ENCODE measurements around the gene PSMB7. TPM values are rescaled to one million over a fixed set of nuclear protein-coding genes. Genes with fewer than 3 reads are reported as not detected.

The PSMB7 gene
- total and polyA plus RNA-seq, 4 experiments from 2014 or later, result 56.9 to 226 (median 113) TPM

DNA sequence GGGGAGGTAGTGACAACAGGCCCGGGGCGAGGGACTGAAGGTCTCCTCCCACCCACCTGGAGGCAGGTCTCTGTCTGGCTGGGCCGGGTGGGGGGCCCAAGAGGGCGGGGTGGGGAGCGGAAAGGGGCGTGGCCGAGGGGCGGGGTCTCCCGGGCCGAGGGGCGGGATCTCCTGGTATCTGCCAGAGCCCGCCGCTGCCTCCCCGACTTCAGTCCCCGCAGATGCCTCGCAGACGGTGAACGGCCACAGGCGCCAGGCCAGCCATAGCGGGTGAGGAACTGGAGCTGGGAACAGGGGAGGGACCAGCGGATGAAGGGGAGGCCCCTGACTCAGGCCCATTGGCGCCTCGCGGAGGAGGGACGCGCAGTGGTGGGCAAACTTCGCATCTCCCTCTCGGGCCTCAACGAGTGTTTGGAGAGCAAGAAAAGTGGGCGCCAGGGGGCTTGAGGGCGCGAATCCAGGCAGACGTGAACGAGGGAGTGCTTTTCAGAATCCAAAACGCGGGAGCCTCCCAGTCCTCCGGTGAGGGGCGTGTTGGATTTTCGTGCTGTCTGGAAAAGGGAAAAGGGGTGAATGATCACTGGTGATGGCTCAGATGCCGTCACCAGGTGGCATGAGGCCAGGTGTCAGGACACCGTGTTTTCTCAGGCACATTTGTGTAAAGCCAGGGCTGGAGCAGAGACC, 35.1 kb upstream of the PSMB7 start, which contains the start of gene ADGRD2:
ADGRD2 (plus strand) TSS at position 211 of the 684 bp plus-strand sequence. CDS start 1,216 bp downstream, outside the sequence.
- Mint-ChIP-seq H3K4me3 (peak within 1 kb of the TSS in 1 of 8 donors; percentile 13), H3K27me3 (peaks cover 19 to 23% of the 10 kb centered on the region in 2 donors)

DNA sequence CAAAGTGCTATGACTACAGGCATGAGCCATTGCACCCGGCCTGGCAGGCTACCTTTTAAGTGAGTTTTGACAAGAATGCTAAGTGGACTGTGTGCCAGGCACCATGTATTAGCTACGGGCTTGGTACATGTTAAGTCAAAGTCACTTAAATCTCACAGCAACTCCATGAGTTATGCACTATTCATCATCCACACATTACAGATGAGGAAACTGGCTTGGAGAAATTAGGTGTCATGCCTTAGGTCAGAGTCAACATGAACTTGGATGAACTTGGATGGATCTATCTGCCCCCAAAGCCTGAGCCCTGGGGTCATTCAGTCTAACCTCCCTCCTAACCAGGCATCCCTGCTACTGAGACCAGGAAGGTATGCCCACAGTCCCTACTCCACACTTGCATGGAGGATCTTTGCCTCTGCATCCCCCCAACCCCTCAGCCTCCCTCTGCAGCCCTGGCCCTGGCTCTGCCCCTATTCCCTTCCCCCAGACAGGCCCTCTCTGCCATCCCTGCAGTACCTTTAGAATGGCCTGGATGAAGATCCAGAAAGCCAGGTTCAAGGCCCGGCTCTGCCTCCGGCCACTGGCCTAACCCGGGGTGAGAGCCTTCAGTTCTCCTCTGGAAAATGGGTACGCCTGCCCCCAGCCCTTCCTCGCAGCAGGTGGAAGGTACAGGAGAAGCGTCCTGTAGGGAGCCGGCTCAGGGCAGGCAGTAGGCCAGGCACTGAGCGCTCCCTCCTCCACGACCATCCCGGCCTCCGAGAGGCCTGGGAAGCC, 34.3 kb upstream of the PSMB7 start:
- H3K27ac ChIP-seq (ENCODE audit: low read depth, low read length), result no peak overlapping the region
- H3K4me1 ChIP-seq (ENCODE audit: insufficient read depth, low read length), result no peaks in the 10 kb centered on the region
- ChIA-PET CTCF (ENCODE audit: partially characterized antibody) (no interaction called here), POLR2A (ENCODE audit: partially characterized antibody) (no interaction called here)
- Mint-ChIP-seq H3K27me3 (peaks cover 19 to 23% of the 10 kb centered on the region in 2 donors), H3K4me3 (no peak overlapping the region), H3K36me3 (no peaks in the 10 kb centered on the region), H3K9me3 (no peaks in the 10 kb centered on the region), H3K27ac (no peak overlapping the region), H3K4me1 (peaks cover 0 to 8% (median 0%) of the 10 kb centered on the region in 4 donors)
- no peaks in the 10 kb centered on the region for H3K36me3 ChIP-seq (ENCODE audit: insufficient read depth, low read length)
- DNase-seq, result no peak
- no peak overlapping the region for H3K4me3 ChIP-seq (ENCODE audit: low read length in 2 of 2)
- peaks cover 11% of the 10 kb centered on the region for H3K27me3 ChIP-seq (ENCODE audit: insufficient read depth, low read length)
- no peaks in the 10 kb centered on the region for H3K9me3 ChIP-seq (ENCODE audit: control insufficient read depth in 1 of 2, low read length in 2 of 2)
- intact Hi-C loops (cut with micrococcal nuclease), result no loop called here

More for the DNA sequence above, 35.1 kb upstream of the PSMB7 start, which contains the start of gene ADGRD2:
- ChIA-PET CTCF (ENCODE audit: partially characterized antibody) (no interaction called here), POLR2A (ENCODE audit: partially characterized antibody) (no interaction called here)
- H3K4me1 ChIP-seq (ENCODE audit: insufficient read depth, low read length), result no peaks in the 10 kb centered on the region
- intact Hi-C loops (cut with micrococcal nuclease), result no loop called here
- no peak within 1 kb of the TSS for H3K27ac Mint-ChIP-seq
- no peaks in the 10 kb centered on the region for H3K9me3 ChIP-seq (ENCODE audit: control insufficient read depth in 1 of 2, low read length in 2 of 2)
- H3K27me3 ChIP-seq (ENCODE audit: insufficient read depth, low read length), result peaks cover 11% of the 10 kb centered on the region
- H3K36me3 Mint-ChIP-seq, result no peaks in the 10 kb centered on the region
- DNase-seq, result no peak
- no peak within 1 kb of the TSS for H3K27ac ChIP-seq (ENCODE audit: low read depth, low read length)
- H3K4me3 ChIP-seq (ENCODE audit: low read length in 2 of 2), result no peak within 1 kb of the TSS
- H3K9me3 Mint-ChIP-seq, result no peaks in the 10 kb centered on the region
- no peaks in the 10 kb centered on the region for H3K36me3 ChIP-seq (ENCODE audit: insufficient read depth, low read length)
- H3K4me1 Mint-ChIP-seq, result peaks cover 0 to 8% (median 0%) of the 10 kb centered on the region in 4 donors

DNA sequence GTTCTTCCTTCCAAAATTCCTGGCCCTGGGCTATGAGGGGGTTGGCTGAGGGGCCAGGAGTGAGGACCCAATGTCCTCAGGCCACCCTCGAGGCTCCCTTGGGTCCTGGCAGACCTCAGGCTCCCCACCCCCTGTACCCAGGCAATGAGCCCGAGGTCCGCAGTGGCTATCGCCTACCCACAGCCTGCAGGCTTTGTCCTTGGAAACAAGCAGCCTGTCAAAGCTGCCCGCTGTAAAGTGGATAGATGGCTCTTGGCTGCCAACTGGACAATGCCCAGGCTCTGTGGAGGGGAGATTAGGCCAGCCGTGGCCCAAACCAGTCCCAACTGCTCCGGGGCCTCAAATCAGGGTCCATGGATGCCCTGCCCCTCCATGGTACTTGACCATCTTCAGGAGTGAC, 32.8 kb upstream of the PSMB7 start:
- Histone ChIP-seq H3K4me3 (ENCODE audit: low read length in 2 of 2) (no peak overlapping the region), H3K27ac (ENCODE audit: low read depth, low read length) (no peak overlapping the region), H3K9me3 (ENCODE audit: control insufficient read depth in 1 of 2, low read length in 2 of 2) (no peaks in the 10 kb centered on the region), H3K4me1 (ENCODE audit: insufficient read depth, low read length) (no peaks in the 10 kb centered on the region), H3K27me3 (ENCODE audit: insufficient read depth, low read length) (peaks cover 11% of the 10 kb centered on the region), H3K36me3 (ENCODE audit: insufficient read depth, low read length) (no peaks in the 10 kb centered on the region)
- Mint-ChIP-seq H3K4me3 (no peak overlapping the region), H3K36me3 (no peaks in the 10 kb centered on the region), H3K27ac (no peak overlapping the region), H3K4me1 (peaks cover 0 to 8% (median 0%) of the 10 kb centered on the region in 4 donors), H3K9me3 (no peaks in the 10 kb centered on the region), H3K27me3 (peaks cover 22 to 30% of the 10 kb centered on the region in 2 donors)
- no peak for DNase-seq
- POLR2A ChIA-PET (ENCODE audit: partially characterized antibody), result no interaction called here
- intact Hi-C loops (cut with micrococcal nuclease), result no loop called here
- CTCF ChIA-PET (ENCODE audit: partially characterized antibody), result no interaction called here

DNA sequence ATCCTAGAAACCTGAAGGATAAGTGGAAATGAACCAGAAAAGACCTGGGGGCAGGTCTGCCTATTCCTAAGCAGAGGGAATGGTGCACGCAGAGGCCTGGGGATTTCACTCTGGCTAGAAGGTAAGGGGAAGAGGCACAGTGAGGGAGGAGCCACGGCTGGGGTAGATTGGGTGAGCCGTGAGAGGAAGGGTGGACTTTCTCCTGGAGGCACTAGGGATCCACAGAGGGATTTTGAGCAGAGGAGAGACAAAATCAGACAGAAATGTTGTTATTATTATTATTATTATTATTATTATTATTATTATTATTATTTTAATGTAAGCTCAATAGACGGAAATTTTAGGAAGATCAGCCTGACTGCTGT, 32.0 kb upstream of the PSMB7 start:
- CTCF ChIA-PET (ENCODE audit: partially characterized antibody), result no interaction called here
- DNase-seq, result no peak
- Histone ChIP-seq H3K9me3 (ENCODE audit: control insufficient read depth in 1 of 2, low read length in 2 of 2) (no peaks in the 10 kb centered on the region), H3K27me3 (ENCODE audit: insufficient read depth, low read length) (peaks cover 11% of the 10 kb centered on the region), H3K4me3 (ENCODE audit: low read length in 2 of 2) (no peak overlapping the region), H3K36me3 (ENCODE audit: insufficient read depth, low read length) (no peaks in the 10 kb centered on the region), H3K27ac (ENCODE audit: low read depth, low read length) (no peak overlapping the region), H3K4me1 (ENCODE audit: insufficient read depth, low read length) (no peaks in the 10 kb centered on the region)
- Mint-ChIP-seq H3K9me3 (peaks cover 0 to 2% (median 0%) of the 10 kb centered on the region in 8 donors), H3K4me3 (peak overlapping the region in 1 of 8 donors; percentile 31), H3K27me3 (peaks cover 26 to 27% of the 10 kb centered on the region in 2 donors), H3K27ac (no peak overlapping the region), H3K4me1 (peaks cover 0 to 8% (median 0%) of the 10 kb centered on the region in 4 donors), H3K36me3 (no peaks in the 10 kb centered on the region)
- POLR2A ChIA-PET (ENCODE audit: partially characterized antibody), result no interaction called here
- intact Hi-C loops (cut with micrococcal nuclease), result no loop called here

DNA sequence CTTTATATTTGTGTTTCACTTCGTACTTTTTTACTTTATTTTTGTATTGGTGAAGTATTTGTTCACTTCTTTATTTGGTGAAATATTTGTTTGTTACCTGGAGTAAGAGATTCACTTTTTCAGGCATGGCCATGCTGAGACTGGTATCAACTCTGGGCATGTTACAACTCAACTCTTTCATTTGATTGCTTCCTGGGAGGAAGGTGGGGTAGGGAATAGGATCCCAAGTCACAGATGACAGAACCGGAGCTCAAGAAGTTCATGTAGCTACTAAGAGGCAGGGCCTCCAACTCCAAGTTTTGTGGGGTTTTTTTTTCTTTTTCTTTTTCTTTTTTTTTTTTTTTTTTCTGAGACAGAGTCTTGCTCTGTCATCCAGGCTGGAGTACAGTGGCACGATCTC, 28.9 kb upstream of the PSMB7 start:
- intact Hi-C loops (cut with micrococcal nuclease), result no loop called here
- no peaks in the 10 kb centered on the region for H3K4me1 ChIP-seq (ENCODE audit: insufficient read depth, low read length)
- H3K27me3 ChIP-seq (ENCODE audit: insufficient read depth, low read length), result no peaks in the 10 kb centered on the region
- H3K27ac Mint-ChIP-seq, result peak overlapping the region in 1 of 7 donors; percentile 35
- H3K4me3 ChIP-seq (ENCODE audit: low read length in 2 of 2), result no peak overlapping the region
- no peak overlapping the region for H3K27ac ChIP-seq (ENCODE audit: low read depth, low read length)
- no peak overlapping the region for H3K4me3 Mint-ChIP-seq
- POLR2A ChIA-PET (ENCODE audit: partially characterized antibody), result no interaction called here
- H3K9me3 Mint-ChIP-seq, result peaks cover 0 to 5% (median 2%) of the 10 kb centered on the region in 8 donors
- peaks cover 0 to 4% of the 10 kb centered on the region in 2 donors for H3K36me3 Mint-ChIP-seq
- H3K9me3 ChIP-seq (ENCODE audit: control insufficient read depth in 1 of 2, low read length in 2 of 2), result no peaks in the 10 kb centered on the region
- no peak for DNase-seq
- CTCF ChIA-PET (ENCODE audit: partially characterized antibody), result no interaction called here
- no peaks in the 10 kb centered on the region for H3K36me3 ChIP-seq (ENCODE audit: insufficient read depth, low read length)
- H3K4me1 Mint-ChIP-seq, result no peaks in the 10 kb centered on the region
- peaks cover 19 to 32% of the 10 kb centered on the region in 2 donors for H3K27me3 Mint-ChIP-seq

DNA sequence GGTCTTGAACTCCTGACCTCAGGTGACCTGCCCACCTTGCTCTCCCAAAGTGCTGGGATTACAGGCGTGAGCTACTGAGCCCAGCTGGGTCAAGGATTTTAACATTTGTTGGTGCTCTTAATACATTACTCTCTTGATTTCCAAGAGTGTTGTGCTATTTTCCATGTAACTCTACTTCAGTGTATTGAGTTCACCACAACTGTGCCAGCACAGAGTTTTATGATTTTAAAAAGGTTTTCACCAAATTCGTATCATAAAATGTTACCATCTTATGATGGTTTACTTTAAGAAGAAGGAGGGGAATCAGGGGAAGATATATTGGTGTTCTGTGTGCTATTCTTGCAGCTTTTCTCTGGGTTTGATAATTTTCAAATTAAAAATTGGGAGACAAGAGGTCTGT, 28.4 kb upstream of the PSMB7 start:
- H3K27ac ChIP-seq (ENCODE audit: low read depth, low read length), result no peak overlapping the region
- H3K27me3 ChIP-seq (ENCODE audit: insufficient read depth, low read length), result no peaks in the 10 kb centered on the region
- ChIA-PET CTCF (ENCODE audit: partially characterized antibody) (no interaction called here), POLR2A (ENCODE audit: partially characterized antibody) (no interaction called here)
- H3K4me1 ChIP-seq (ENCODE audit: insufficient read depth, low read length), result no peaks in the 10 kb centered on the region
- Mint-ChIP-seq H3K4me3 (no peak overlapping the region), H3K36me3 (peaks cover 0 to 4% of the 10 kb centered on the region in 2 donors), H3K27me3 (peaks cover 19 to 31% of the 10 kb centered on the region in 2 donors), H3K27ac (no peak overlapping the region), H3K9me3 (peaks cover 0 to 5% (median 2%) of the 10 kb centered on the region in 8 donors), H3K4me1 (no peaks in the 10 kb centered on the region)
- intact Hi-C loops (cut with micrococcal nuclease), result no loop called here
- H3K36me3 ChIP-seq (ENCODE audit: insufficient read depth, low read length), result no peaks in the 10 kb centered on the region
- H3K4me3 ChIP-seq (ENCODE audit: low read length in 2 of 2), result no peak overlapping the region
- H3K9me3 ChIP-seq (ENCODE audit: control insufficient read depth in 1 of 2, low read length in 2 of 2), result no peaks in the 10 kb centered on the region
- DNase-seq, result no peak

DNA sequence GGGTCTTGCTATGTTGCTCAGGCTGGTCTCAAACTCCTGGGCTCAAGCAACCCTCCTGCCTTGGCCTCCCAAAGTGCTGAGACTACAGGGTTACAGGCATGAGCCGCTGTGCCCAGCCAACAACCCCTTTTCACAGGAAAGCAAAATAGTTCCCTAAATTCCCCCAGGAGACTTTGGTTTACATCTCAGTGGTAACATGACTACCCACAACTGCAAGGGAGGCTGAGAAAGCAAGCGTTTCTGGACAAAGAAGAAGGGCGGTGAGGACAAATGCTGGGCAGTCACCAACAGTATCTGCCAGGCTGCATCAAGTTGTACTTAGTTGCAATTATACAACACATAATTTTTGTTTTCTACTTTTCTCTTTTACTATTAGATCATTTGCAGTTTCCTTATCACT, 27.6 kb upstream of the PSMB7 start:
- H3K27ac Mint-ChIP-seq, result no peak overlapping the region
- H3K4me3 Mint-ChIP-seq, result no peak overlapping the region
- Histone ChIP-seq H3K27me3 (ENCODE audit: insufficient read depth, low read length) (no peaks in the 10 kb centered on the region), H3K4me3 (ENCODE audit: low read length in 2 of 2) (no peak overlapping the region), H3K9me3 (ENCODE audit: control insufficient read depth in 1 of 2, low read length in 2 of 2) (no peaks in the 10 kb centered on the region), H3K4me1 (ENCODE audit: insufficient read depth, low read length) (no peaks in the 10 kb centered on the region), H3K27ac (ENCODE audit: low read depth, low read length) (no peak overlapping the region), H3K36me3 (ENCODE audit: insufficient read depth, low read length) (no peaks in the 10 kb centered on the region)
- no peak for DNase-seq
- H3K27me3 Mint-ChIP-seq, result peaks cover 19 to 31% of the 10 kb centered on the region in 2 donors
- ChIA-PET CTCF (ENCODE audit: partially characterized antibody) (no interaction called here), POLR2A (ENCODE audit: partially characterized antibody) (no interaction called here)
- no peaks in the 10 kb centered on the region for H3K4me1 Mint-ChIP-seq
- intact Hi-C loops (cut with micrococcal nuclease), result no loop called here
- peaks cover 0 to 5% (median 2%) of the 10 kb centered on the region in 8 donors for H3K9me3 Mint-ChIP-seq
- H3K36me3 Mint-ChIP-seq, result peaks cover 0 to 4% of the 10 kb centered on the region in 2 donors

Measured in CD4-positive, alpha-beta memory T cell (primary cell).